Germinal center (tissue), 1 donor: Measurements from ENCODE around the gene MARCHF5.

ENCODE experiments used
- DNase-seq: peaks from one replicate; pipeline ENCODE4 v3.0.0; 2012; ENCODE audit warnings: mixed read lengths, low spot score

MARCHF5 gene, protein sequence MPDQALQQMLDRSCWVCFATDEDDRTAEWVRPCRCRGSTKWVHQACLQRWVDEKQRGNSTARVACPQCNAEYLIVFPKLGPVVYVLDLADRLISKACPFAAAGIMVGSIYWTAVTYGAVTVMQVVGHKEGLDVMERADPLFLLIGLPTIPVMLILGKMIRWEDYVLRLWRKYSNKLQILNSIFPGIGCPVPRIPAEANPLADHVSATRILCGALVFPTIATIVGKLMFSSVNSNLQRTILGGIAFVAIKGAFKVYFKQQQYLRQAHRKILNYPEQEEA

DNA sequence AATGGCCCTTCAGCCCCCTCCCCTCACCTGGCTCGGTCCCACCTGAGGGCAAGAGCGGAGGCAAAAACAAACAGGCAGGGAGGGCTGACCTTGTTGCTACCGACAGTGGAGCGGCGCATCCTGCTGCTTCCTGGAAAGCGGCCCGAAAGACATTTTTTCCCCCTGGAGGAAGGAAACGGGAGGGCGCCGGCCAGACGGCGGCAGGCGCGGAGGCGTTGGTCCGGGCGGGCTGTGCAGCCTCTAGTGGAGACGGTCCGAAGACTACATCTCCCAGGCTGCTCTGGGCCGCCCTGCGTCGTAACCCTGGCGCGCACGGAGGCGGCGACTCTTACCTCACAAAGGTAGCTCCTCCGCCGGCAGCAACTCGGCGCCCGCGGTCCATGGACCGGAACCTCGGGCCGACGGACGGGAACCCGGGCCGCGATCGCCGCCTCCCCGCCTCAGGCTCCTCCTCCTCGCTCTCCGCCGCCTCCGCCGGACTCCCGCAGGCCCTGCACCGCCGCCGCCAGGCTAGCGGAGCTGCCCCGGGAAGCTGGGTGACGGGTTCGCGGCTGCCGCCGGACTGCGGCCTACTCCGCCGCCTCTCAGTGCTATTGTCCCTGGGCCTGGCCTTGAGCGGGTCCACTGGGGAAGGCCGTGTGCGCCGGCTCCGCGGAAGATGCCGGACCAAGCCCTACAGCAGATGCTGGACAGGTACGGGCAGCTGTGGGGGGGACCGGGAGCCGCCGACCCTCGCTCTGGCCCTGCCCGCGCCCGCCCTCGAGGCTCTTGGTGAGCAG, at the start of gene MARCHF5, which contains the start of gene CPEB3:
MARCHF5 (plus strand) TSS at position 331 of the 779 bp plus-strand sequence; CDS start at position 659, 328 bp downstream.
CPEB3 (minus strand) TSS at position 242 of the 779 bp plus-strand sequence. CDS start 50,728 bp downstream, outside the sequence.
- peak; percentile 94 for DNase-seq

DNA sequence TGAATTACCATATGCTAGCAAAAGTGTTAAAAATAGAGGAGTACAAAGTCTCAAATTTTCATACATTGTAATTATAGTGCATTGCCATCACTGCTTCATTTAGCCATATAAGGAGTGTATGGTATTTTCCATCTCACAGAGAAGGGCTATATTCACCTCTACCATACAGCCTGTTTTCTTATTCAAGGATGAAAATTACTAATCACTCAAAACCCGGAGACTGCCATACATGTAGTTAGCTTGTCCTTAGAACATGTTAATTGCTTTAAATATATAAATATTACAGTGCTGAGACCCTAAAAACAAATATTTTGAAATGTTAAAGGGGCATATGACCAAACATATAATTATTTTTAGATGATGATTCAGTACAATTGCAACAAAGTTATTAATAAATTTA, 49.5 kb upstream of the MARCHF5 start:
- peak; percentile 10 for DNase-seq

DNA sequence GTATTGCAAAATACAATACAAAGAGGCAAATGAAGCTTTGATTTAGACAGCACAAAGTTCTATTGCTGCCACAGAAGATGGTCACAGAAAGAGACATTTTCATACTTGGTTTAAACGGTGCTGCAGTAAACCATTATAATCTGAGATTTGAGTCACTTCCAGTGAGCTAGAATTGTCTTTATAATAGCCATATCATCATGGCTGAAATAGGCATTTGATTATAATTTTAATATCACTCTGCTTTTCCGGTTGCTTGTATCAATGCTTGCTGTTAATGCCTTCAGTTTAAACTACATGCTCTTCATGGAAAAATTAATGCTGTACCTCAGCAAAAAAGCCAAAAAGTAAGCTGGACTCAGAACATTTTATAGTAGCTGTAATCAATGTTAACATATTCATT, 48.6 kb upstream of the MARCHF5 start:
- DNase-seq = no peak

DNA sequence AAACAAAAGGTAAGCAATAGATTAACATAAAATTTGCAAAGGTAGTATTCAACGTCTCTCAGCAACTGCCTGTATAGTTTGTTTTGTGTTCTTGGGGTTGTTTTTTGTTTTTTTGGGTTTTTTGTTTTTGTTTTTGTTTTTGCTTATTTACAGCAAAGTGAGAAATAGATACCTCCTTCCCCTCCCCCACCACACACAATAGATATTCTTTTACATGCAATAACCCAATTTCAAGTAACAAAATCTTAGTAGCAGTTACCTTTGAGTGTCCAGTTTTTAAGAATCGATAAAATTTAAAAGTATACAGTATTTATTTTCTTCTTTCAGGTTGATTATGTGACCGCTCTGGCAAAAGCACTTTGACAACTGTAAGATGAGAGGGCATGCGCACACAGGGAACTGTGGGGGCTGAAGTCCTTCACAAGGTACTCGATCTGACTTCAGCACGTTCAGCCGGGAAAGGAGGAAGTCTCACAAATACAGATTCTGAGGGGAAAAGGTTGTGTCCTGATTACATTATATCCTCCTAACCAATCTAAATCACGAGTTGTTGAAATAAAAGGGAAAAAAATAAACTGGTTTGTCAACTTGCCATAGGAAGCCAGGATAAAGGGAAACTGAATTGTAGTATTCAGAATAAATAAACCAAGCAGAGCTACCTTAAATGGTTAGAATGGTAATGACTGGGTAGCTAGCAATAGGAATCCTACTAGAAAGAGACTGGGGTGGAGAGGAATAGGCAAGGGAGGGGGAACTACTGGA, 47.9 kb upstream of the MARCHF5 start:
- peak; percentile 42 for DNase-seq

DNA sequence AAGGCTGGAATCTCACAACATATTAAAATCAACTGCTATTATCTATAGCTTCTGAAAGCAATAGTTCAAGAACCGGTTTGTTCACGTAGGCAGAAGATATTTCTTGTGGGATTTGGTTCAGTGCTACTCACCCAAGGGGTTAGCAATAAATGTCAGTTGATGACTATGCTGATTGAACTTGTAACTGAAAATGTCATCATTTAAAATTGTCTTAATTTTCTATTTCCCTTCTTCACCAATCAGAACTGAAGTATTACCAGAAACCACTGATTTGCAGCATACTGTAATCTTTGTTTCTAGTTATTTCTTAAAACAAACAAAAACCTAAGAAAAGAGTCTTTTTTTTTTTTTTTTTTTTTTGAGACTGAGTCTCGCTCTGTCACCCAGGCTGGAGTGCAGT, 46.2 kb upstream of the MARCHF5 start:
- DNase-seq = no peak

DNA sequence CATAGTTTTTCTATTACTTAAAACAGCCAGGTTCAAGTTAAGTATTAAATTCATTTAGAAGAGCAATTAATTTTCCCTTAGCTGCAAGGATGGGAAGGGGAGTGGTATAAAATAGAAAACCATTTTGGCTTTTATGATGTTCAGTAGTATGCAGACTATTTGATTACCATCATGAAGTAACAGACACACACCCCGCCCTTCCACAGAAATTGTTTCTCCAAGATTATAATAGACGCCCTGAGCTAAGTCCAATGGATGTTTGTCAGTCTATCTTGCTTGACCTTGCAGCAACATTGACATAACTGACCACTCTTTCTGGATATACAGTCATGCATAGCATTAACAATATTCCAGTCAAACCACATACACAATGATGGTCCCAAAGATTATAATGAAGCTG, 42.4 kb upstream of the MARCHF5 start:
- DNase-seq = no peak

DNA sequence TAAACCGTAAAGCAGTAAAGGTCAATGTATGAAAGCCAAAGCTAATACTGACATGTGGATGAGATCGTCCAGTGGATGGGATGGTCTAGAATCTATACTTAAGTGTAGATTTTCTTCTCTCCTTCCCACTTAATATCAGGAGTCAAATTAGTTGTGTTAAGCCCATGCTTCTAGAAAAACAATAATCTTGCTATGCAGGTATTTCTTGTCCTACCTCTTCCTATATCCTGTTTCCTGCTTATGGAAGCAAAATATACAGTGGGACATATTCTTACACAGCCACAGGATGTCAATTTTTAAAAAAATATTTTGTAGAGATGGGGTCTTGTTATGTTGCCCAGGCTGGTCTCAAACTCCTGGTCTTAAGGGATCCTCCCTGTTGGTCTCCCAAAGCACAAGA, 27.6 kb upstream of the MARCHF5 start:
- no peak for DNase-seq

DNA sequence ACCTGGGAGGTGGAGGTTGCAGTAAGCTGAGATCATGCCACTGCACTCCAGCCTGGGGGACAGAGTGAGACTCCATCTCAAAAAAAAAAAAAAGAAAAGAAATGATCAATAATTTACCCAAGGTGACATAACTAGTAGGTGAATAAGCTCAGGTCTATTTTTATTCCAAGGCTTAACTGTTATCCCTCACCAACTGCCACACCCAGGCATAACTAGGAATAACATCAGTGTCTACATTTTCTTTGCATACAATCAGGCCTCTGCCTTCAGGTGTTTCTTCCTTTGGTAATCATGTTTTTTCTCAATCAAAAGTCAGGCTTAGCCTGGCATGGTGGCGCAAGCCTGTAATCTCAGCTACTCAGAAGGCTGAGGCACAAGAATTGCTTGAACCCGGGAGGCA, 26.7 kb upstream of the MARCHF5 start:
- DNase-seq = no peak

DNA sequence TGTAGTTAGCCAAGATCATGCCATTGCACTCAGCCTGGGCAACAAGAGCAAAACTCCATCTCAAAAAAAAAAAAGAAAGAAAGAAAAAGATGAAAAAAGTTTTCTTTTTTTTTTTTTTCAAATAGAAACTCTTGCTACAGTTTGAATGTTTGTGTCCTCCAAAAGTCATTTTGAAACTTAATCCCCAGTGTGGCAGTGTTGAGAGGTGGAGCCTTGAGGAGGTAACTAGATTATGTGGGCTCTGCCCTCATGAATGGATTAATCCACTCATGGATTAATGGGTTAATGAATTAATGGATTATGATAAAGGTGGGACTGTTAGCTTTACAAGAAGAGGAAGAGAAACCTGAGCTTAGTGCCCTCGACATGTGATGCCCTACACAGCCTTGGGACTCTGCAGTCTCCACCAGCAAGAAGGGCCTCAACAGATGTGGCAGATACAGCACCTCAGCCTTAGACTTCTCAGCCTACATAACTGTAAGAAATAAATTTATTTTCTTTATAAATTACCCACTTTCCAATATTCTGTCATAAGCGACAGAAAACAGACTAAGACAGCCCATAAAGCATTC, 25.2 kb upstream of the MARCHF5 start:
- no peak for DNase-seq

DNA sequence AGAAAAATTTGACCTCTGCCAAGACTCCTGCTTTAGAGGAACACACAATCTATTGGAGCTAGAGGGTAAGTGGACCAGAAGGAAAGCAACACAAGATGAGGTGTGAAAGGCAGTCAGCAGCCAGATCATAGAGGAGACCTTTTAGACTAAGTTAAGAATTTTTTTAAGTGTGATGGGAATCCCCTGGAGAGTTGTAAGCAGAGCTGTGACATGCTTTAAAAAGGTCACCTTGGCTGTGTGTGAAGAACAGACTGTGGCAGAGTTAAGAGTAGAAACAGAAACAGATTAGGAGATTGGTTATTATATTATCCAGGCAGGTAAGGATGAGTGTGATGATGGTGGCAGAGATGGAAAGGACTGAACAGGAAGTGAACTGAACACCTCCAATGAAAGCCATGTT, 23.6 kb upstream of the MARCHF5 start:
- DNase-seq = no peak

DNA sequence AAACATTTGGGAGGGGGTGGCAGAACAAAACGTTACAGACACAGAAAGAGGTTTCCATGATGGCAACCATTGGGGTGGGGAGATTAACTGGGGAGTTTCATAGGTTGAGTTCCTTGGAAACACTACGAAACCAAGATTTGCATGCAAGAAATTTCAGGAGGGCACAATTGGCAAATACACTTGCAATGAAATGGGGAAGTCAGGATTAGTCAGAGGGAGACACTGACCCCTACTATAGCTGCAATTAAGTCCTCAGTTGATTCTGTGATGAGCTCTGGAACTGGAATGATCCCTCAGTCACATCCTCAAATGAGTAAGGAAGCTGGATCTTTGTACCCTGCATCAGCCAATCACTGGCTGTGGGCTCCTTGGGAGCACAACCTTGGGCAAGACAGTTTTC, 22.2 kb upstream of the MARCHF5 start:
- no peak for DNase-seq

DNA sequence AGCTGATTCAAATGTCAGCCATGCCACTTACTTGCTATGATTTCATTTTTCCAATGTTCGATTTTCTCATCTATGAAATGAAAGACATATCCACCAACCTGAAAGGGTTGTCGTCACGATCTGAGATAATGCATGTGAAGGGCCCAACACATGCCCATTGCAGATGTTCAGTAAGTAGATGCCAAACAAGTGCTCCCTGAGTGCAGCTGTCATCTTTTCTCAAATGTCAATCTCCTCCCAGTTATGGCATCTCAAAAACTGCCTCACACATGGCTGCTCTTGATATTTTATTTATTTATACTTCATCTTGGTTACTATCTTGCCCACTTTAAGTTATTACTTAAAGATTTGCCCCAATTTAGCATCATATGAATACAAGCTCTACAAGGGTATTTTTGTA, 16.9 kb upstream of the MARCHF5 start:
- DNase-seq = no peak

DNA sequence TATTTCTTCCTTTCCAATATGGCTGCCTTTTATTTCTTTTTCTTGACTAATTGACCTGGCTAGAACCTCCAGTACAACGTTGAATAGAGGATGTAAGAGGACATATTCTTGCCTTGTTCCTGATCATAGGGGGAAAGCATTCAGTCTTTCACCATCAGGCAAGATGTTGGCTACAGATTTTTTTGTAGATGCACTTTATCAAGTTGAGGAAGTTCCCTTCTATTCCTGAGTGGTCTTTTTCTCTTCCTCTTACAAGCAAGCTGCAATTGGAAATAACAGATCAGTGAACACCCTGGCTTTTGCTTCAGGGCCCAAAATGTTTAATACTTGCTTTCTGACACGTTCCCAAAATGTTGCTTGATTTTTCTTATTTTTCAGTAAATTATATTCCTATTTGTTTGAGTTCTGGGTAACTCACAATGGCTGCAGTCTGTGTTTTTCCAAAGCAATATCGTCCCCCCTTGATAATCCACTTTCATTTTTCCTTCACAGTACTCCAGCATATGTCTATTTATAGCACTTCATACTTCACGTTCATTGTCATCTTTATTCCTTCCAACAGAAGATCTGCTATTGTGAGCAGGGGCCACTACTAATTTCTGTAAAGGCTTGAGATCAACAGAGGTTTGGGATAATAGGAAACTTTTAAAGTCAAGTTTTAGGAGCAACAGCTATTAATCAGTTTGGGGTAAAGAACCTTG, 11.8 kb upstream of the MARCHF5 start:
- no peak for DNase-seq

DNA sequence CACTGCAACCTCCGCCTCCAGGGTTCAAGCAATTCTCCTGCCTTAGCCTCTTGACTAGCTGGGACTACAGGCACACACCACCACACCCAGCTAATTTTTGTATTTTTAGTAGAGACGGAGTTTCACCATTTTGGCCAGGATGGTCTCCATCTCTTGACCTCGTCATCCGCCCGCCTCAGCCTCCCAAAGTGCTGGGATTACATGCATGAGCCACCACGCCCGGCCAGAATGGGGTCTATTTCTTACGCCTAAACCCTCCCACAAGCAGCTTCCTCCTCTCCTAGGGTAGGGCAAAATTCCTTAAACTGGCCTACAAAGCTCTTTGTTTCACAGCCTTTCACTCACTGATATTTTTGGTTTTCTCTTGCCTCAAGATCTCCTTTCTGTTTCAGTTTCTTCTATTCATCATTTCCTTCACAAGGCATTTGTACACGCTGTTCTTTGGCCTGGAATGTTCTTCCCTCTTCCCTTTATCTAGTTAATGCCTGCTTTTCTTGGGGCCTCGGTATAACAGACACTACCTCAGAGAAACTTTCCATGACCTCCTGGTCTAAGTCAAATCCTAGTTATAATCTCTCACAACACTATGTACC, 6.8 kb upstream of the MARCHF5 start:
- DNase-seq = no peak

DNA sequence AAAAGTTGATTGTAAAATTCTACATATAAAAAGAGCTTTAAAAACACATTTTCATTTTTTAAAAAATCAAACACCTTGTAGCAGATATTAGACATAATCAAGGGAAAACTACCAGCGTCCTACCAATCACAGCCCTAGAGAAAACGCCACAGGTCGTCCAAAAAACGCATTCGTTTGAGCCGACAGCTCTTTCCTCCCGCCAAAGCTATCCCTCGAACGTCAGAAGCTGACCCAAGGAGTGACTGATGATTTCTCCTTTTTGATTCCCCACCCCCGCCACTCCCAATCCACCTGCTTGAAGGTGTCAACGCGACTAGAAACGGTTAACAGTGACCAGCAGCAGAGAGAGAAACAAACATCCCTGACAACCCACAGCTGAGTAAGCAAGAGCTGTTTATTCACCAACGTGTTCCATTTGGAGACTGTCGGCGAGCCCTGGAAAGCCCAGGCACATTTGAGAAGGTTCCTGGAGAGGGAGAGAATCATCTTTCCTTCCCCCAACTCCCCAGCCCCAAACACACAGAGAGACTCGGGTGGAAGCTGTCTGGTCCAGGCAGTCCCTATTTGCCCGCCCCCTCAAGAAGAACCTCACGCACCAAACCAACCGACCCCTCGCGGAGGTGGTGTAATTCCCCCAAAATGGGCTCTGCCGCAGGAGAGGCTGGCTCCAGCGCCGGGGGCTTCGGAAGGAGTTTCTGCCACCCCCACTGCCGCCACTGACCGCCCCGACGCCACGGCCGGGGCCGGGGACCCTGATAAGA, 711 bp upstream of the MARCHF5 start:
- peak; percentile 29 for DNase-seq

DNA sequence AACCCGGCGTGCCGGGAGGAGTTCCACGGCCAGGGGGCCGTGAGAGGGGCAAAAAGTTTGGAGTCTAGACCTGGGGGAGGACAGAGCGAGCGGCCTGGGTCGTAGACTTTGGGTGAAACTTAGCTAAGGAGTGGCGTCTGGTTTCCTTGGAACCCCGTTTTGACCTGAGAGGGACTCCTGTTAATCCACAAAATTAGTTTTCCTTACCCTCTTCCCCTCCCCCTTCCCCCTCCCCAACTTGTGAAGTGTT, 574 bp downstream of the MARCHF5 start:
- DNase-seq = no peak

DNA sequence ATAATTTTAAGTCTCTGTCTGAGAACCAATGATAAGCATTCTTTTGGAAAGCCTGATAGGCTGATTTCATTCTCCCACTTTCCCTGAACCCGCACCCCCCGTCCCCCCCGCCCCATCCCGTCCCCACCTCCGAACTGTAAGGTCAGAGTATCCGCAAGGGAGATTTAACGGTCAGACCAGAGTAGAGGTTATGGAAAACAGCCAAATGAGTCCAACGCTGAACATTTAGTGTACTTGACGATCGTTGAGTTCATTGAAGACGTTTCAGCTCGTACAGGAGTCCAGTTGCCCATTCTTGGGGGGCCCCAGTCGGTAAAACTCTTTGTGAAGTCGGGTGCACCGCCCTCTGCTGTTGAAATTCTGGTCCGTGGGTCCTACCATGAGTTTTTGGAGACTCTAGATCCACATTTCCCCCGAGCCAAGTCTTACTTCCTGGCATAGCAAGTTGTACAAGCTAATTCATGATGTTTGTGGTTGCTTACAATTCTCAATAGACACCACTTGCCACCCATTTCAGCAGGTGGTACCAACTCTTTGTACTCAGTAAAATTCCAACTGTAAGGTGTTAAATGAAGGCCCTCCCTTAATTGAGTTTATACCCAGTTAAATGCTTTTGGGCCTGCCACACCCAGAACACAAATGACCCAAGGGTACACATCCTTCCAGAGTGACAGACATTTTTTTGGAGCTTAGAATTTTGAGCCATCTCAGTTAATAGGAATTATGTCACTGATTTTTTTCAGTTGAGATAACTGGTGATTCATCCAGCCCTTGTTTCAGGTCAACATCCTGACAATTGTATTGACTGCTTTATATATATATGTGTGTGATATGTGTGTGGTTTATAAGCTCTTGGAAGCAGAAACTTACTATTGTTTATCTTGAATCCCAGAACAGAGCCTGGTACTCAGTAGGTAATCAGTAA, 1.2 kb downstream of the MARCHF5 start:
- DNase-seq = peak; percentile 65

DNA sequence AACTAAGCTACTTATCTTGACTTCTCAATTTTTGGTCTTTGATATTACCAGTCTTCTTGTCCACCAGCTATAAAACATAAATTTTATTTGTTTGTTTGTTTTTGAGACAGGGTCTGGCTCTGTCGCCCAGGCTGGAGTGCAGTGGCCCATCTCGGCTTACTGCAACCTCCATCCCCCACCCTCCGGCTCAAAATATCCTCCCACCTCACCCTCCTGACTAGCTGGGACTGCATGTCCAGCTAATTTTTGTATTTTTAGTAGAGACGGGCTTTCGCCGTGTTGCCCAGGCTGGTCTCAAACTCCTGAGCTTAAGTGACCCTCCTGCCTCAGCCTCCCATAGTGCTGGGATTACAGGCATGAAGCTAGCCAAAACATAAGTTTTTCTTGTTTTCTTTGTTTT, 7.5 kb downstream of the MARCHF5 start:
- no peak for DNase-seq

DNA sequence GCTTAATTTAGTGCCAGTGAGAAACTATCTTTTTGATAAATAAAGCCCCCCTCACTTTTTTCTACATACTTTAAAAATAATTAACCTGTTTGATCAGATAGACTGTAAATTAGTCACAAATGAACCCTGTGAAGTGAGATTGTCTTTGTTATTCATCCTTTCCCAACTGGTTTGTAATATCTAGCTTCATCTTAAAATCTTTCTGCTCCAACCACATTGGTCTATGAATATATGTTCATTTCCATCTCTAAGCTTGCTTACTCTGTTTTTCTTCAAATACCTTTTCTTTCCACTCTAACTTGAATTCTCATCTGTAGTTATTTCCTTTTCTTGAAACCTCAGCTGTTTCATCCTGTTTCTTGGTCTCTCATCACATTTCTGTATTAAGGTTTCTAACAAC, 12.1 kb downstream of the MARCHF5 start:
- DNase-seq = no peak

DNA sequence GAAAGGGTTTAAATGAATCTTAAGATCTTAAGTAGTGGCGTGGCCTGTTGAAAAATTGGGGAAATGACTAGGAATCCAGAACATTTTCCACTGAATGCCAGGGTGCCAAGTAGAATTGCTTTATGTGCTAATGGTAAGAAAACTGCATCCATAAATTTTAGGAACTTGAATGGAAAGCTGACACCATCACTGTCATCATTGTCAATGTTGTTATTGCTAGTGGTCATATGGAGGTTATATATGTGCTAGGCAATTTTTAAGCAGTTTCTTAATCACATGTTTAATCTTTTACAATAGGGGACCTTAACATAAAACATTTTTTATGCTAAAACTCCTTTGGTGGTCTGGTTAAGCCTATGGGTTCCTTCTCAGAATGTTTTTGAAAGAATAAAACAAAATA, 13.1 kb downstream of the MARCHF5 start:
- DNase-seq = no peak
